GM12878 (cell line): Measurements from ENCODE around the gene TMEM150A. TPM values are rescaled to one million over a fixed set of nuclear protein-coding genes. Genes with fewer than 3 reads are reported as not detected.

Source experiments
- ATAC-seq: fragments of 200-7000 bp; cut with Tn5 transposase; 3 replicates; pipeline ENCODE4 v1.9.1; 2020; ENCODE audit warnings: mild to moderate bottlenecking, moderate library complexity
- BruUV-seq: library from RNA; stranded (reverse); fragments of 400-500 nt; replicated peaks from 2 replicates; lab custom pipeline; 2021; lab: Mats Ljungman, UMichigan
- CTCF ChIA-PET: fragments of 300-600 bp; sonication (Branson Sonifier 250); formaldehyde crosslinking; extraction: SDS; loops from one replicate; lab custom pipeline; 2021; ENCODE audit warnings: inconsistent platforms; lab: Yijun Ruan, JAX
- POLR2A ChIA-PET: fragments of 350-600 bp; formaldehyde crosslinking; extraction: SDS; loops from one replicate; lab custom pipeline; 2021; ENCODE audit warnings: inconsistent platforms; lab: Charles Lee
- RAD21 ChIA-PET: fragments of 300-600 bp; sonication (Branson Sonifier 250); formaldehyde crosslinking; loops from one replicate; lab custom pipeline; 2023; ENCODE audit warnings: antibody characterized with exemption; ENCODE audit not compliant: unreplicated experiment; lab: Charles Lee
- SMC1A ChIA-PET: fragments of 300-600 bp; sonication (Branson Sonifier 250); formaldehyde crosslinking; loops from one replicate; lab custom pipeline; 2023; ENCODE audit not compliant: unreplicated experiment, uncharacterized antibody; lab: Charles Lee
- DNase-seq: peaks from one replicate; pipeline ENCODE4 v3.0.0-alpha.2; 2011; ENCODE audit warnings: low read depth, low spot score
- FAIRE-seq: peaks from 3 replicates; lab custom pipeline; 2011; peaks lifted over from hg19 to GRCh38; lab: Jason Lieb, UNC
- H2AFZ ChIP-seq: 2 replicates; pipeline ENCODE4 v1.6.0; 2011; ENCODE audit warnings: low read depth, low read length, control low read depth; ENCODE audit not compliant: control insufficient read depth
- H3K27ac ChIP-seq: 2 replicates; pipeline ENCODE4 v1.5.1; 2011; ENCODE audit warnings: control low read depth; ENCODE audit not compliant: control insufficient read depth, insufficient read depth
- H3K27me3 ChIP-seq, 2 experiments: replicated peaks in 1 of 2; 2 replicates each; pipeline versions ENCODE4 v1.6.0 to v1.6.1; 2011; ENCODE audit warnings: low read length in 1 of 2; ENCODE audit not compliant: control insufficient read depth in 2 of 2, insufficient read depth in 2 of 2
- H3K36me3 ChIP-seq, 2 experiments: 2 replicates each; pipeline ENCODE4 v1.5.1; 2011; ENCODE audit warnings: low read length in 1 of 2; ENCODE audit not compliant: control insufficient read depth in 2 of 2, insufficient read depth in 2 of 2
- H3K4me1 ChIP-seq: 2 replicates; pipeline ENCODE4 v1.6.1; 2011; ENCODE audit warnings: mild to moderate bottlenecking, low read length, moderate library complexity, mixed read lengths; ENCODE audit not compliant: control insufficient read depth, insufficient read depth
- H3K4me2 ChIP-seq: 2 replicates; pipeline ENCODE4 v1.6.0; 2011; ENCODE audit warnings: control low read depth; ENCODE audit not compliant: control insufficient read depth, insufficient read depth
- H3K4me3 ChIP-seq: fragments of 200-600 bp; sonication (generic); 2 replicates; pipeline ENCODE4 v1.5.1; 2016
- H3K79me2 ChIP-seq: 2 replicates; pipeline ENCODE4 v1.6.0; 2011; ENCODE audit warnings: low read length; ENCODE audit not compliant: control insufficient read depth, insufficient read depth
- H3K9ac ChIP-seq: 2 replicates; pipeline ENCODE4 v1.8.0; 2011; ENCODE audit warnings: low read length, control low read depth, mixed read lengths; ENCODE audit not compliant: control insufficient read depth, insufficient read depth
- H3K9me3 ChIP-seq: replicated peaks from 3 replicates; pipeline ENCODE4 v1.5.1; 2011; ENCODE audit warnings: mild to moderate bottlenecking, low read length; ENCODE audit not compliant: control insufficient read depth, insufficient read depth
- H4K20me1 ChIP-seq: 2 replicates; pipeline ENCODE4 v1.6.0; 2011; ENCODE audit not compliant: control insufficient read depth, insufficient read depth
- ASH2L ChIP-seq: fragments of 300-600, 200-600 bp; sonication (generic); IDR thresholded peaks from 2 replicates; pipeline ENCODE4 v1.6.1; 2017; ENCODE audit warnings: low read depth, mild to moderate bottlenecking, borderline replicate concordance
- CHD1 ChIP-seq: IDR thresholded peaks from 2 replicates; pipeline ENCODE4 v1.6.1; 2012; ENCODE audit warnings: low read depth, low read length, improper control_type of control experiment
- NR2C2 ChIP-seq: IDR thresholded peaks from 2 replicates; pipeline ENCODE4 v1.6.1; 2011; ENCODE audit warnings: borderline replicate concordance, low read depth; ENCODE audit not compliant: control insufficient read depth, insufficient read length
- POLR2A ChIP-seq: IDR thresholded peaks from 2 replicates; pipeline ENCODE4 v1.6.1; 2011; ENCODE audit warnings: low read depth, mild to moderate bottlenecking, low read length
- POLR2AphosphoS2 ChIP-seq: IDR thresholded peaks from 2 replicates; pipeline ENCODE4 v1.6.1; 2011; ENCODE audit warnings: low read depth, mild to moderate bottlenecking, low read length, improper control_type of control experiment, moderate library complexity
- STAT1 ChIP-seq: fragments of 450-650 bp; conservative IDR thresholded peaks from 2 replicates; pipeline ENCODE4 v1.6.1; 2014; ENCODE audit warnings: antibody characterized with exemption, mild to moderate bottlenecking
- ZZZ3 ChIP-seq: IDR thresholded peaks from 2 replicates; pipeline ENCODE4 v1.6.1; 2011; ENCODE audit warnings: low read depth; ENCODE audit not compliant: control insufficient read depth, insufficient read length
- WGBS: methylation state at CpG from one replicate; pipeline ENCODE4 v1.1.6; 2016; ENCODE audit warnings: low lambda C conversion rate; ENCODE audit not compliant: insufficient replicate concordance, insufficient coverage; ENCODE audit errors: missing lambda C conversion rate; 5-methylcytosine and 5-hydroxymethylcytosine counted together
- in situ Hi-C: fragments of 300-500 bp; cut with MboI; formaldehyde crosslinking; loops from 9 replicates; pipeline ENCODE4 v1.14.3; 2018; ENCODE audit warnings: mixed read lengths
- intact Hi-C: fragments of 100-400 bp; cut with micrococcal nuclease; formaldehyde crosslinking; loops from one replicate; pipeline ENCODE4 v1.14.2; 2022; ENCODE audit not compliant: unreplicated experiment
- polyA plus RNA-seq, 11 experiments: library from polyadenylated mRNA; depleted of rRNA in 4 of 11; unstranded in 6 of 11; stranded (reverse) in 5 of 11; fragments of >200 nt; fragmentation: Nextera tagmentation in 4 of 11; fragmentation: Illumina TruSeq in 1 of 11; extraction: Ambion mirVana in 4 of 11; extraction: Trizol in 1 of 11; gene quantifications; 1 replicate in 1 of 11; 2 replicates in 10 of 11; pipeline versions ENCODE4 v1.2.1 to v1.2.3, GENCODE V29; 2011 to 2016; ENCODE audit warnings: inconsistent platforms in 2 of 11, missing spikeins in 2 of 11, low read depth in 1 of 11
- total RNA-seq, 4 experiments: library from RNA; depleted of rRNA in 3 of 4; stranded (reverse); fragments of >200 nt in 3 of 4; fragmentation: Illumina TruSeq in 1 of 4; extraction: Trizol in 1 of 4; gene quantifications; 2 replicates each; pipeline versions ENCODE4 v1.2.1 to v1.2.3, GENCODE V29; 2013 to 2021
- TF ChIP-seq, protein P1 (sequence below): fragments of 450-650 bp; IDR thresholded peaks from 2 replicates; pipeline ENCODE4 v1.6.1; 2017; ENCODE audit warnings: antibody characterized with exemption, mild to moderate bottlenecking, moderate library complexity
- TF ChIP-seq, protein P2 (sequence below): fragments of 450-650 bp; IDR thresholded peaks from 2 replicates; pipeline ENCODE4 v1.6.1; 2014; ENCODE audit warnings: mild to moderate bottlenecking

The TMEM150A gene
- total and polyA plus RNA-seq, 10 of the 15 experiments (the other 5 are each of a cell fraction or from before 2014, with no cell fraction given) = 0.45 to 4.4 (median 2.6) TPM

DNA sequence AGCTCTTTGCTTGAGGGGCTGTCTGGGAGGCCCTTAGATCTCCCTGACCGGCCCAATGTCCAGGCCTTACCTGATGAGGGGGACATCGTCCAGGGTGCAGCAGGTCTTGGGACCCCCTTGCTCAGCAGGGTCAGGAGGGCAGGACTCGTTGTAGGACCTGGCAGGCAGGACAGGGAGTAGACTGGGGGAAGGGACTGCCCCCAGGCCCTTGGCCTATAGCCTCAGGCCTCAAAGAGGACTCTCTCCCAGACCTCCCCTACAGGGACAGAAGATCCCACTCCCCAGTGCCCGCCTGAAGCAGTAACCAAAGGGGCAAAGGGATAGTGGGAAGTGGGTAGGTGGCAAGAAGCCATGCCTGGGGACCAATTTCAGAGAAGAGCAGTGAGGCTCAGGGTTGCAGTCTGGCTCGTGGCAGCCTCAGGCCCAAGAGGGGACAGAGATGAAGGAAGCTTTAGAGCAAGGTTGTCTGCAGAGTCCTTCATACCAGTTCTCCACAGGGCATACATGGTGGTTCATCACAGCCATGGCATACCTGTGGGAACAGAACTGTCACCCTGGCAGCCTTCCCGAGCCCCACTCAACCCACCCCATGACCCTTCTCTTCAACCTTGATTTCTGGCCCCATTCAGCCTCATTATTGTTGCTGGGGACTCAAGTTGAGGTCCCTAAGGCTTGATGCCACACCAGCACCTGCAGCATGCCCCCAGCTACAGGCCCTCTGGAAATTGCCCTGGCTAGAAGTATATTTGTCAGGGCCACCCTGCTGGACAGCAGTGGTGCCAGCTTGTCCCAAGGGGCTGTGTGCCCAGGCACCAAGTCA is 1.3 kb downstream of the TMEM150A start:
- POLR2A ChIA-PET = interaction anchor here (0.9 to 1.9 kb wide), 2 partner anchors 10 to 104 kb away, joined by 4 to 10 read pairs; partner anchors contain the start of gene C2orf68
- intact Hi-C loops (no loop called here), in situ Hi-C loops (no loop called here)
- H4K20me1 ChIP-seq = no peaks in the 10 kb centered on the region
- no peak overlapping the region for H2AFZ ChIP-seq
- RAD21 ChIA-PET = interaction anchor here (0.5 kb wide), 1 partner anchor 26 kb away, joined by 3 read pairs; no protein-coding TSS in a partner anchor
- peak overlapping the region; percentile 95; the same call in 1 of the 2 replicates for H3K4me2 ChIP-seq
- H3K9ac ChIP-seq = no peak overlapping the region
- DNase-seq (no peak), ATAC-seq (no peak), FAIRE-seq (no peak)
- H3K9me3 ChIP-seq = no peaks in the 10 kb centered on the region
- no peaks in the 10 kb centered on the region for H3K27me3 ChIP-seq
- H3K4me3 ChIP-seq = no peak overlapping the region; the same call in 1 of the 2 replicates
- 67% methylated on average over 6 of the region's 6 CpGs for WGBS
- H3K79me2 ChIP-seq = peaks cover 13% of the 10 kb centered on the region
- H3K27ac ChIP-seq = no peak overlapping the region
- SMC1A ChIA-PET = interaction anchor here (0.7 kb wide), 1 partner anchor 244 kb away, joined by 3 read pairs; no protein-coding TSS in a partner anchor
- CTCF ChIA-PET = interaction anchor here (0.6 to 0.7 kb wide), 2 partner anchors 40 to 57 kb away, joined by 3 read pairs; partner anchors contain the start of gene GGCX
- H3K36me3 ChIP-seq = peaks cover 0 to 14% of the 10 kb centered on the region in 2 experiments; a peak in 3 of 4 replicates
- no peak for TF ChIP-seq ASH2L
- TF ChIP-seq POLR2A = 0 out of 2 replicates have a peak, but pooled peaks have one; percentile 32
- TF ChIP-seq POLR2AphosphoS2 = peak; percentile 32
- TF ChIP-seq CHD1 = no peak
- H3K4me1 ChIP-seq = peaks cover 5% of the 10 kb centered on the region
- BruUV-seq = no TSS peak

- H3K79me2 ChIP-seq = peaks cover 22% of the 10 kb centered on the region
- no peak overlapping the region for H3K4me2 ChIP-seq
- ChIA-PET SMC1A (no interaction called here), CTCF (no interaction called here), POLR2A (interaction anchor here (1.9 kb wide), 1 partner anchor 11 kb away, joined by 10 read pairs; the partner anchor contains the start of gene C2orf68), RAD21 (interaction anchor here (0.5 kb wide), 1 partner anchor 25 kb away, joined by 3 read pairs; no protein-coding TSS in a partner anchor)
- intact Hi-C loops = no loop called here
- H4K20me1 ChIP-seq = no peaks in the 10 kb centered on the region
- H3K4me3 ChIP-seq = no peak overlapping the region
- DNase-seq (no peak), FAIRE-seq (no peak), ATAC-seq (no peak)
- H3K27me3 ChIP-seq = no peaks in the 10 kb centered on the region
- H3K27ac ChIP-seq = no peak overlapping the region
- no peak overlapping the region for H2AFZ ChIP-seq
- peaks cover 0 to 14% of the 10 kb centered on the region in 2 experiments; a peak in 3 of 4 replicates for H3K36me3 ChIP-seq
- peaks cover 5% of the 10 kb centered on the region for H3K4me1 ChIP-seq
- in situ Hi-C loops = no loop called here
- H3K9ac ChIP-seq = no peak overlapping the region
- no TSS peak for BruUV-seq
- WGBS = 75% methylated on average over 3 of the region's 3 CpGs
- no peaks in the 10 kb centered on the region for H3K9me3 ChIP-seq
- TF ChIP-seq ZZZ3 (no peak), NR2C2 (no peak), STAT1 (no peak)
- TF ChIP-seq, protein P1, sequence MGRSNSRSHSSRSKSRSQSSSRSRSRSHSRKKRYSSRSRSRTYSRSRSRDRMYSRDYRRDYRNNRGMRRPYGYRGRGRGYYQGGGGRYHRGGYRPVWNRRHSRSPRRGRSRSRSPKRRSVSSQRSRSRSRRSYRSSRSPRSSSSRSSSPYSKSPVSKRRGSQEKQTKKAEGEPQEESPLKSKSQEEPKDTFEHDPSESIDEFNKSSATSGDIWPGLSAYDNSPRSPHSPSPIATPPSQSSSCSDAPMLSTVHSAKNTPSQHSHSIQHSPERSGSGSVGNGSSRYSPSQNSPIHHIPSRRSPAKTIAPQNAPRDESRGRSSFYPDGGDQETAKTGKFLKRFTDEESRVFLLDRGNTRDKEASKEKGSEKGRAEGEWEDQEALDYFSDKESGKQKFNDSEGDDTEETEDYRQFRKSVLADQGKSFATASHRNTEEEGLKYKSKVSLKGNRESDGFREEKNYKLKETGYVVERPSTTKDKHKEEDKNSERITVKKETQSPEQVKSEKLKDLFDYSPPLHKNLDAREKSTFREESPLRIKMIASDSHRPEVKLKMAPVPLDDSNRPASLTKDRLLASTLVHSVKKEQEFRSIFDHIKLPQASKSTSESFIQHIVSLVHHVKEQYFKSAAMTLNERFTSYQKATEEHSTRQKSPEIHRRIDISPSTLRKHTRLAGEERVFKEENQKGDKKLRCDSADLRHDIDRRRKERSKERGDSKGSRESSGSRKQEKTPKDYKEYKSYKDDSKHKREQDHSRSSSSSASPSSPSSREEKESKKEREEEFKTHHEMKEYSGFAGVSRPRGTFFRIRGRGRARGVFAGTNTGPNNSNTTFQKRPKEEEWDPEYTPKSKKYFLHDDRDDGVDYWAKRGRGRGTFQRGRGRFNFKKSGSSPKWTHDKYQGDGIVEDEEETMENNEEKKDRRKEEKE = no peak
- TF ChIP-seq, protein P2, sequence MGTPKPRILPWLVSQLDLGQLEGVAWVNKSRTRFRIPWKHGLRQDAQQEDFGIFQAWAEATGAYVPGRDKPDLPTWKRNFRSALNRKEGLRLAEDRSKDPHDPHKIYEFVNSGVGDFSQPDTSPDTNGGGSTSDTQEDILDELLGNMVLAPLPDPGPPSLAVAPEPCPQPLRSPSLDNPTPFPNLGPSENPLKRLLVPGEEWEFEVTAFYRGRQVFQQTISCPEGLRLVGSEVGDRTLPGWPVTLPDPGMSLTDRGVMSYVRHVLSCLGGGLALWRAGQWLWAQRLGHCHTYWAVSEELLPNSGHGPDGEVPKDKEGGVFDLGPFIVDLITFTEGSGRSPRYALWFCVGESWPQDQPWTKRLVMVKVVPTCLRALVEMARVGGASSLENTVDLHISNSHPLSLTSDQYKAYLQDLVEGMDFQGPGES = no peak
Measured at GRCh38 chr2:85600235-85600575, 2.3 kb downstream of the TMEM150A start.
